COLO829 (cell line): Measurements from ENCODE around the gene RGS6.

ENCODE experiments used
- DNase-seq: peaks from one replicate; pipeline ENCODE4 v3.0.0; 2012; ENCODE audit warnings: low spot score

The RGS6 gene

GRCh38 chr14:72164420-72165228 is 232.4 kb downstream of the RGS6 start:
- no peak for DNase-seq

GRCh38 chr14:72165229-72165698 is 233.0 kb downstream of the RGS6 start:
- DNase-seq: no peak

DNA sequence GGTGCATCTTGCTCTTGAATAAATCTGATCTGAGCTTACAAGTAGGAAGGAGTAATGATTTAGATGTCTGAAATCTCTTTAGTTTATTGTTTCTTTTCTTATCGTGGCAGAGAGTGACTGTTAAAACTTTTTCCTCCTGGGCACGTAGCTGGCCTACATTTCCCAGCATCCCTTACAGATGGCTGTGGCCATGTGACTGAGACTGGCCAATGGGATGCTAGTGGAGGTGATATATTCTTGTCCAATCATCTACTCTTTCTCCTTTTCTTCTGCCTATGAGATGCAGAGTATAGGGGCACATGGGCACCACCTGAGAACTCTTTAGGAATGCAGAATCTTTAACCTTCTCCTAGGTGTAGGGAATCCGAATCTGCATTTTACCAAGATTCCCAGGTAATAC is 237.3 kb downstream of the RGS6 start:
- DNase-seq: no peak

GRCh38 chr14:72172049-72172448 is 239.8 kb downstream of the RGS6 start:
- DNase-seq: no peak

- DNase-seq: no peak
Measured at GRCh38 chr14:72172597-72172996, 240.4 kb downstream of the RGS6 start.

DNA sequence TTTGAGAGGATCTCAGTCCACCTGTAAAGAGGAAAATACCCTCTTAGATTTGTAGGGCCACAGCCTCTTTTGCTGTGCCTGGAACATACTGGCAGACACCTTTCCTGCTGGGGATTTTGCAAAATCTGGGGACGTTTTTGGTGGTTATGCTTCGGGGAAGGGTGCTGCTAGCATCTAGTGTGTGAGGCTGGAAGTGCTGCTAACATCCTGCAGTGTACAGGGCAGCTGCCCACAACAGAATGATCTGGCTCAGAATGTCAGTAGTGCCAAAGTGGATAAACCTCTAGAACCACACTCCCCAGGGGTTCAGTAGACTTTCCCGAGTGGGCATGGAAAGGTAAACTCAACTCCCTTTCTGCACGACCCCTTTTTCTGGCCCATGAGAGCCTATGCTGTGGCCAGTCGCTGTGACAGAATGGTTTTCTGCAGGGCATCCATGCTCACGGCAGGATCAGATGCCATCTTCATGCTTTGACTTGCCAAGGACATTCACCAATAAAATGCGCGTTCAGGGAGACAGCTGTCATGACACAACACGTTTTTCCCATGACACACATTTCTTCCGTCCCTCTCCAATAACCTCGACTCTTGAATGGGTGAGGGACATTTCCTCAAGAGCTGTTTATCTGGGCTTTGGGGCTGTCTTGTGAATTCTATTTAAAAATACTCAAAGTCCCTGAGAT is 240.9 kb downstream of the RGS6 start:
- DNase-seq: no peak

GRCh38 chr14:72177251-72177650 is 245.0 kb downstream of the RGS6 start:
- no peak for DNase-seq

DNA sequence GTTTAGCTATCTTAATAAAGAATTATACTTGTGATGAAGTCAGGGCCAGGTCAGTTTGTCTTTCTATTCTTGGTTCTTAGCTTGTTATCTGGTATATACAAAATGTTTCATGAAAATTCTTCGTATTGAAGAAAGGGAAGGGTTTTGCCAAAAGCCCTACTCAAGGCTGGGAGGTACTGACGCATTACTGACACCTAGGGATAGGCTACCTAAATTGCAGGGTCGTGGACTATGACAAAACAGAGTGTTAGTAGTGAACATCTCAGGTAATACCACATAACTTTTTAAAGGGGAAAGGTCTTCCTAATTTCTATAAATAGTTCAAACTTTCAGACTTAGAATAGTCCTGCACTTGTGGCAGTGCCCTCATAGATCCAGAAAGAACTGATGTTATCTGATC is 246.3 kb downstream of the RGS6 start:
- no peak for DNase-seq

GRCh38 chr14:72182708-72183432 is 250.6 kb downstream of the RGS6 start:
- DNase-seq: no peak

GRCh38 chr14:72183631-72184030 is 251.4 kb downstream of the RGS6 start:
- no peak for DNase-seq

- DNase-seq: no peak
Measured at GRCh38 chr14:72186523-72186922, 254.3 kb downstream of the RGS6 start.

GRCh38 chr14:72196237-72197015 is 264.2 kb downstream of the RGS6 start:
- DNase-seq: no peak

- no peak for DNase-seq
Measured at GRCh38 chr14:72201645-72202044, 269.4 kb downstream of the RGS6 start.

DNA sequence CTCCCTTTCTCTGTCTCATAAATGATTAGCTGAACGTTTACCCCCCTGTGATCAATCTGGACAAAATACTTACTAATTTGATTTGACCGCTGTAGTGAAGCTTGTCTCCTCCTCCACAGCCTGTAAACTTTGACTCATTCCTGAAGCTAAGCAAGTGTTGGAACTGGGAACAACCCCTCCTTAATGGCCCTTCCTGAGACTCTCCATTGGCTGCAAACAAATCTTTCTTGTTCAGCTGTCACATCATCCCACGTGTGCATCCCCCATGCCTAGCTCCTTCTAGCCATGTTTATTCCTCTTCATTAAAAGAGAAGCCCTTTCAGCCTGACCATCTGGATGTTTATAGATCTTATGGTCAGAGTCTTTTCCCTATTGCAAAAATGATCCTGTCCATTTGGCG is 281.2 kb downstream of the RGS6 start:
- no peak for DNase-seq

DNA sequence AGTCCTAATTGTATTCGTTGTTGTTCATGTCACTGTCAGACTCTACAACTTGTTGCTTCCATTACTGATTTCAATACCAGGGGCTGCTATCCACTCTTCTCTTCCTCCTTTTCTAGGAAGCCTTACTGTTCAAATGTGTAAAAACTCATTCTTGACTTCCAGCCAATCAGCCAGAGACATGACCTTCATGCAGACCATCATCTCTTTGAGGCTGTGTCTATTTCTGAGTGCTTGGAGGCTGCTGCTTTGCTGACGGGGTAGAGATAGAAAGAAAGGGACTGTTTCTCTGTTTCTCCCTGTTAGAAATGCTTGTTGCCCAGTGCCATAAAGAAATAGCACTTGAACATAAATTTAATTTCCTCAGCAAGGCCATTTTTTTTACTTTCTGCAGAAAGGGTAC is 282.9 kb downstream of the RGS6 start:
- no peak for DNase-seq

DNA sequence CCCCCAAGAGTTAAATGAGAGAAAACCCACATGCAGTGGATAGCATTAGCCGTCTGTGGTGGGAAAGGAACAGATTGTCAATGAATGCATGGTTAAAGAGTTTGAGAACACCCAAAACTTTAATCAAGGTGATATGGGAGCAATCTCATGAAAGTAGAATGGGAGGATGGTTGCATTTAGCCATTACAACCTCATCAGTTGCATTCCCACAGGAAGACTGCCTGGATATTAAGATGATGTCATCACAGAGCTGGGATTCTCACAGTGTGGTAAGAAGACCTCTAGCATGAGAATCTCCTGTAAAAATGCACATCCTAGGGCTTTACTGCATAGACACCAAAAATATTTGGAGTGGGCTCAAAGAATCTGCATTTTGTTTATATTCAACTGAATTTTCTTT is 284.9 kb downstream of the RGS6 start:
- DNase-seq: no peak

DNA sequence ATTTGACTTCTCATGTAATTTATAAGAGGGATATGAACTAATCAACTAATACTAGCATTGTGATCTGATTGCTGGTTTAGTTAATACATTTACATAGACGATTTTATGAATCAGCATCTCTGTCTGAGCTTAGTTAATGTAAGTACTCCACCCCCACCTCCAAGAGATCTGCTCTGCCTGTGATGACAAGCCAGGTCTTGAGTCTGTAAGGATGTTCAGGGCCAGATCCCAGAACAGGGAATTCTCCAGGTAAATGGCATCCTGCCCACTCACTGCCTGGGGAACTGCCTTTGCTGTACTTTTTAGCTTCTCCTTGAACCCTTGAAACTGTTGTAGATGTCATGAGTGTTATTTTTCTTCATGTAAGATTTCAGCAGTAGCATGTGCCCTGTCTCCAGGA is 289.8 kb downstream of the RGS6 start:
- no peak for DNase-seq

DNA sequence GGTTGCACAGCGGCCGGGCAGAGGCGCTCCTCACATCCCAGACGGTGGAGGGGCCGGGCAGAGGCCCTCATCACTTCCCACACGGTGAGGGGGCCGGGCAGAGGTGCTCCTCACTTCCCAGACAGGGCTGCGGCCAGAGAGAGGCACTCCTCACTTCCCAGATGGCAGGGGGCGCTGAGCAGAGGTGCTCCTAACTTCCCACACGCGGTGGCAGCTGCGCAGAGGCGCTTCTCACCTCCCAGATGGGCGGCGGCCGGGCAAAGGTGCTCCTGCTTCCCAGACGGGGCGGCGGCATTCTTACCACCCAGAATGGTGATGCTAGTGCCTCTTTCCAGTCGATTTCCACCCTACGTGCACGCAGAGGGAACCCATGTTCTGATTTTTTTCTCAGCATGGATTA is 304.4 kb downstream of the RGS6 start:
- DNase-seq: no peak

- no peak for DNase-seq
Measured at GRCh38 chr14:72237722-72238666, 305.8 kb downstream of the RGS6 start.

GRCh38 chr14:72243309-72244293 is 311.4 kb downstream of the RGS6 start:
- DNase-seq: no peak
